Transverse colon (tissue), 4 donors: ENCODE measurements around the gene SIPA1L3. TPM values are rescaled to one million over a fixed set of nuclear protein-coding genes. Genes with fewer than 3 reads are reported as not detected.
"Not testable (repeated sequence)": the region's sequence is repeated elsewhere in the genome, so short reads cannot be mapped to it uniquely, and the experiment has no call there.

Source experiments
- DNase-seq: peaks from one replicate; pipeline ENCODE4 v3.0.0-alpha.2; 2019
- H3K27ac ChIP-seq, 4 donors: fragments of 200-600 bp; sonication (generic); 2 replicates each; pipeline ENCODE4 v1.5.1; 2016 to 2018; ENCODE audit warnings: inconsistent platforms in 4 of 4
- H3K27me3 ChIP-seq: fragments of 200-600 bp; sonication (generic); 2 replicates; pipeline ENCODE4 v1.5.1; 2017; ENCODE audit warnings: inconsistent platforms
- H3K36me3 ChIP-seq, 4 donors: fragments of 200-600 bp; sonication (generic); 2 replicates each; pipeline ENCODE4 v1.5.1; 2017 to 2019; ENCODE audit warnings: inconsistent platforms in 4 of 4
- H3K4me1 ChIP-seq, 4 donors: fragments of 200-600 bp; sonication (generic); 2 replicates each; pipeline ENCODE4 v1.5.1; 2017 to 2020; ENCODE audit warnings: inconsistent platforms in 4 of 4
- H3K4me3 ChIP-seq, 4 donors: fragments of 200-600 bp; sonication (generic); 1 replicate in 1 of 4; 2 replicates in 3 of 4; pipeline versions ENCODE4 v1.5.1 to v1.6.1; 2017 to 2019; ENCODE audit warnings: inconsistent platforms in 4 of 4
- H3K9me3 ChIP-seq, 2 donors: fragments of 200-600 bp; sonication (generic); 2 replicates each; pipeline ENCODE4 v1.5.1; 2017 to 2019; ENCODE audit warnings: inconsistent platforms in 2 of 2
- EP300 ChIP-seq: sonication (generic); formaldehyde crosslinking; IDR thresholded peaks from one replicate; pipeline ENCODE4 v1.6.1; 2017; ENCODE audit warnings: antibody characterized with exemption, low read depth
- POLR2A ChIP-seq: fragments of 450-650 bp; IDR thresholded peaks from one replicate; pipeline ENCODE4 v1.6.1; 2016; ENCODE audit warnings: antibody characterized with exemption, mild to moderate bottlenecking, moderate library complexity
- POLR2AphosphoS5 ChIP-seq, 3 donors: sonication (generic); formaldehyde crosslinking; IDR thresholded peaks; one replicate each; pipeline ENCODE4 v1.6.1; 2016; ENCODE audit warnings: antibody characterized with exemption in 3 of 3
- WGBS, 2 donors: methylation state at CpG; one replicate each; pipeline ENCODE4 v1.1.5; 2018; ENCODE audit warnings: low coverage in 1 of 2; 5-methylcytosine and 5-hydroxymethylcytosine counted together
- in situ Hi-C, 4 donors: fragments of 200-750 bp; cut with MboI; loops; one replicate each; pipeline versions ENCODE4 v1.15.0 to v1.15.1; 2017; ENCODE audit warnings: low sequenced_read_pairs in 3 of 4, low pct_ligation_motif_present in 1 of 4, low pct_unique_long_range_greater_than_20kb in 1 of 4
- intact Hi-C: fragments of 100-400 bp; cut with DNase I; formaldehyde crosslinking; loops from one replicate; pipeline ENCODE4 v1.15.1; 2023; ENCODE audit warnings: low total_unique reads
- total RNA-seq, 4 donors: library from RNA; depleted of rRNA; stranded (reverse); fragments of >200 nt; gene quantifications; one replicate each; pipeline ENCODE4 v1.1.0, GENCODE V29; 2016
- TF ChIP-seq, protein P1 (sequence below), 5 experiments: fragments of 200-600 bp in 3 of 5; fragments of 450-650 bp in 2 of 5; sonication (generic) in 3 of 5; IDR thresholded peaks; 1 replicate in 2 of 5; 2 replicates in 3 of 5; pipeline ENCODE4 v1.5.1; 2016 to 2017; ENCODE audit warnings: antibody characterized with exemption in 5 of 5, inconsistent platforms in 3 of 5, mild to moderate bottlenecking in 2 of 5, moderate library complexity in 1 of 5

The SIPA1L3 gene
- total RNA-seq, 4 donors from 2014 or later, result 191 to 284 (median 231) TPM

DNA sequence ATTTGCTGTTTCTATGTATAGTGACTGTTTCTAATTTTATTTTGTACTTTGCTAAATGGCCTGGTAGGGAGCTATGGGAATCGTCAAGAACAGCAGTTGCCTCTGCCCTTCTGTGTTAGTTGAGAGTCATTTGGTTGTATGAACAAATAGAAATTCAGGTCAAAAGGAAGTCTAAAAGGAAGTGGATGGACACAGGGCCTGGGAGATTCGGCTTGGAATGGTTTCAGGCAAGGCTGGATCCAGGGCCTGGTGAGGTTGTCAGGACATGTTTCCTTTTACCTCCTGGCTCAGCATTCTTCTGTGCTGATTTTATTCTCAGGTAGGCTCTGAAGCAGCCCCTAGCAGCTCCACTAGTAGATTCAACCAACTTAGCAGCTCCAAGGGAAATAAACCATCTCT lies 118.9 kb downstream of the SIPA1L3 start:
- H3K4me1 ChIP-seq, result peaks cover 0 to 16% (median 10%) of the 10 kb centered on the region in 4 donors
- intact Hi-C loops (no loop called here), in situ Hi-C loops (no loop called here)
- H3K36me3 ChIP-seq, result no peaks in the 10 kb centered on the region
- no peaks in the 10 kb centered on the region for H3K9me3 ChIP-seq
- H3K27ac ChIP-seq, result no peak overlapping the region
- DNase-seq, result no peak
- no peaks in the 10 kb centered on the region for H3K27me3 ChIP-seq
- WGBS, 2 donors, result 64 to 73% methylated on average over 2 of the region's 2 CpGs
- H3K4me3 ChIP-seq, result no peak overlapping the region
- no peak for TF ChIP-seq POLR2AphosphoS5 (IDR thresholded peaks at IDR 0.05)
- no peak for TF ChIP-seq EP300
- no peak for TF ChIP-seq POLR2A
- TF ChIP-seq, protein P1, sequence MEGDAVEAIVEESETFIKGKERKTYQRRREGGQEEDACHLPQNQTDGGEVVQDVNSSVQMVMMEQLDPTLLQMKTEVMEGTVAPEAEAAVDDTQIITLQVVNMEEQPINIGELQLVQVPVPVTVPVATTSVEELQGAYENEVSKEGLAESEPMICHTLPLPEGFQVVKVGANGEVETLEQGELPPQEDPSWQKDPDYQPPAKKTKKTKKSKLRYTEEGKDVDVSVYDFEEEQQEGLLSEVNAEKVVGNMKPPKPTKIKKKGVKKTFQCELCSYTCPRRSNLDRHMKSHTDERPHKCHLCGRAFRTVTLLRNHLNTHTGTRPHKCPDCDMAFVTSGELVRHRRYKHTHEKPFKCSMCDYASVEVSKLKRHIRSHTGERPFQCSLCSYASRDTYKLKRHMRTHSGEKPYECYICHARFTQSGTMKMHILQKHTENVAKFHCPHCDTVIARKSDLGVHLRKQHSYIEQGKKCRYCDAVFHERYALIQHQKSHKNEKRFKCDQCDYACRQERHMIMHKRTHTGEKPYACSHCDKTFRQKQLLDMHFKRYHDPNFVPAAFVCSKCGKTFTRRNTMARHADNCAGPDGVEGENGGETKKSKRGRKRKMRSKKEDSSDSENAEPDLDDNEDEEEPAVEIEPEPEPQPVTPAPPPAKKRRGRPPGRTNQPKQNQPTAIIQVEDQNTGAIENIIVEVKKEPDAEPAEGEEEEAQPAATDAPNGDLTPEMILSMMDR (IDR thresholded peaks at IDR 0.05), result no peak

DNA sequence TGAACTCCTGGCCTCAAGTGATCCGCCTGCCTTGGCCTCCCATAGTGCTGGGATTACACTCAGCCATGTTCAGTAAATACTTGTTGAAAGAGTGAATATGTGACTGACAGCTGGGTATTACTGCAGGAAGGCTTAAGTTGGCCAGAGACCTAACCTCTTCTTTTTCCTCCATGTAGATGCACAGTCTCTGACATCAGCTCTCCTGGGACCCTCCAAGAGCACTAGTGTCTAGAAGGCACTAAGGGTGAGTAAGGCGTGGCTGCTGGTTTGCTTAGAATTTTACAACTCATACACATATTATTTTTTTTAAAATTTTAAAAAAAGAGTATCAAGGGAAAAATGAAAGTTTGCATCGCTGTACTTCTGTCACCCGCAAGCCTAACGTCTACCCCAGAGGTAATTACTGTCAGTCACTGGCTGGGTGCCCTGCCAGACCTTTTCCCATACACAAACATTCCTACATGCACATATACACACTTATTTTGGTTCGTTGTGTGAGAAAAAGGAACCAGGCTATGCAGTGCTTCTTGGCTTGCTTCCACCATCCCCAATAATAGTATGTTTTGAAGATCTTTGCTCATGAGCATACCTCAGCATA lies 122.0 kb downstream of the SIPA1L3 start:
- 62 to 74% methylated on average over 5 to 6 of the region's 6 CpGs for WGBS, 2 donors
- Histone ChIP-seq H3K9me3 (no peaks in the 10 kb centered on the region), H3K4me3 (no peak overlapping the region), H3K27ac (no peak overlapping the region), H3K4me1 (peaks cover 0 to 5% (median 2%) of the 10 kb centered on the region in 4 donors), H3K27me3 (no peaks in the 10 kb centered on the region), H3K36me3 (no peaks in the 10 kb centered on the region)
- no peak for TF ChIP-seq POLR2A
- TF ChIP-seq, protein P1 (IDR thresholded peaks at IDR 0.05), result no peak
- TF ChIP-seq POLR2AphosphoS5 (IDR thresholded peaks at IDR 0.05), result no peak
- TF ChIP-seq EP300, result no peak
- in situ Hi-C loops (no loop called here), intact Hi-C loops (no loop called here)
- DNase-seq, result no peak

DNA sequence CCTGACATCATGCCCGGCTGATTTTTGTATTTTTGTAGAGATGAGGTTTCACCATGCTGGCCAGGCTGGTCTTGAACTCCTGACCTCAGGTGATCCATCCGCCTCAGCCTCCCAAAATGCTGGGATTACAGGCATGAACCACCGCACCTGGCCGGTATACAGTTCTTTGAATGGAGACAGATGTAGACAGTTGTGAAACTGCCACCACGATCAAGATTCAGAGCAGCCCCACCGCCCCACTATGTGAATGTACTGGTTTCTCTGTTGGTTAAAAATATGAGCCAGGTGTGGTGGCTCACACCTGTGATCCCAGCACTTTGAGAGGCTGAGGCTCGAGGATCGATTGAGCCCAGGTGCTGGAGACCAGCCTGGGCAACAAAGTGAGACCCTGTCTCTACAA lies 123.0 kb downstream of the SIPA1L3 start:
- H3K27ac ChIP-seq, DNase-seq, intact Hi-C loops, H3K27me3 ChIP-seq, in situ Hi-C loops, H3K4me3 ChIP-seq, H3K4me1 ChIP-seq, H3K36me3 ChIP-seq, H3K9me3 ChIP-seq: not testable (repeated sequence)
- 96% methylated on average over 8 of the region's 8 CpGs; no CpG with 5 or more reads in 1 of the 2 donors for WGBS, 2 donors

DNA sequence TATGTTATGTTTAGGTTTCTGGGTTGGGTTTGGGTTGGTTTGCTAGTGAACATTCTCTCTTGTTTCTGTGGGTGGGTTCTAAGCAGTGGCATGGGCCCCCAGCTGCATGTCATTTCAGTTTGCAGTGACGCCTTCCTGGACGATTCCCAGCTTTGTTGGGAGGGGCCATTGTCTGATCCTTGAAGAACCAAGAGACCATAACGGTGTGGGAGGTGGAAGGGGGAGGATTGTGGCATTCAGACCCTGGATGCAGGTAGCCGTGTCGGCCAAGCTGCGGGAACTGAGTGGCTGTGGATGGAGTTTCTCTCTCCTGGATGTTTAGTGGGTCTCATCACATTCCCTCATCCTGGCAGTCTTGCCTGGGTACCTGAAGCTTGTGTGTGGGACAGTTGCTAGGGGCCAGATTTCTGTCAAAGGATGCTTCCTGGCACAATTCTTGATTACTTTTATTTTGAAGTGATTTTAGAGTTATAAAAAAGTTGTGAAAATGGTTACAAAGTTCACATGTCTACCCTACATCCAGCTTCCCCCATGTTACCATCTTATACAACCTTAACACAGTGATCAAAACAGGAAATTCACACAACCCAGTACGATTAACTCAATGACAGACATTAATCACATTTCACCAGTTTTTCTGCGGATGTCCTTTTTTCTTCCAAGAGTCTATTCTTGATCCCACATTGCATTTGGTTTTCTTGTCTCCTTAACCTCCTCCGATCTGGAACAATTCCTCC lies 123.8 kb downstream of the SIPA1L3 start:
- Histone ChIP-seq H3K27me3 (no peaks in the 10 kb centered on the region), H3K4me1 (no peaks in the 10 kb centered on the region), H3K27ac (no peak overlapping the region), H3K9me3 (no peaks in the 10 kb centered on the region), H3K4me3 (no peak overlapping the region), H3K36me3 (no peaks in the 10 kb centered on the region)
- WGBS, 2 donors, result 82 to 90% methylated on average over 3 to 9 of the region's 9 CpGs
- in situ Hi-C loops (no loop called here), intact Hi-C loops (no loop called here)
- TF ChIP-seq EP300, result no peak
- TF ChIP-seq, protein P1 (IDR thresholded peaks at IDR 0.05), result no peak
- no peak for TF ChIP-seq POLR2A
- TF ChIP-seq POLR2AphosphoS5 (IDR thresholded peaks at IDR 0.05), result no peak
- no peak for DNase-seq

DNA sequence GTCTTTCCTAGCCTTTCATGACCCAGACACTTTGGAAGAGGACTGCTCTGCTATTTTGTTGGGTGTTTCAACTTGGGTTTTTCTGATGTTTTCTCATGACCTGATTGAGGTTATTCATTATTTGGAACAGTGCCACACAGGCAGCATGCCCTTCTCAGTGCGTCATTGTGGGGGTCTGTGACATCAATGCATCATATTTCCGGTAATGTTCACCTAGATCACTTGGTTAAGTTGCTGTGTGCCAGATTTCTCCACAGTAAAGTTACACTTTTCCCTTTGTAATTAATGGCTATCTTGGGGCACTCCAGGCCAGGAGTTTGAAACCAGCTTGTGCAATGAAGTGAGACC lies 124.4 kb downstream of the SIPA1L3 start:
- no peak overlapping the region for H3K27ac ChIP-seq
- WGBS, 2 donors, result 92% methylated on average over 2 of the region's 2 CpGs; no CpG with 5 or more reads in 1 of the 2 donors
- in situ Hi-C loops, result no loop called here
- TF ChIP-seq POLR2A (no peak), POLR2AphosphoS5 (IDR thresholded peaks at IDR 0.05) (no peak), EP300 (no peak)
- TF ChIP-seq, protein P1 (IDR thresholded peaks at IDR 0.05), result no peak
- DNase-seq, result no peak
- no peak overlapping the region for H3K4me3 ChIP-seq
- H3K9me3 ChIP-seq, result no peaks in the 10 kb centered on the region
- intact Hi-C loops, result no loop called here
- H3K27me3 ChIP-seq, result no peaks in the 10 kb centered on the region
- H3K36me3 ChIP-seq, result no peaks in the 10 kb centered on the region
- H3K4me1 ChIP-seq, result no peaks in the 10 kb centered on the region
